Esophagus squamous epithelium (tissue), 4 donors: ENCODE data around the gene AK3.

ENCODE experiments used
- CTCF ChIP-seq, 6 experiments: fragments of 450-650 bp in 4 of 6; fragments of 200-600 bp in 2 of 6; sonication (generic) in 2 of 6; IDR thresholded peaks; one replicate each; pipeline ENCODE4 v1.5.1; 2016 to 2019; ENCODE audit warnings: antibody characterized with exemption in 6 of 6, mild to moderate bottlenecking in 4 of 6, moderate library complexity in 4 of 6
- POLR2A ChIP-seq, 4 donors: fragments of 450-650 bp; IDR thresholded peaks; one replicate each; pipeline ENCODE4 v1.6.1; 2017; ENCODE audit warnings: antibody characterized with exemption in 4 of 4, mild to moderate bottlenecking in 4 of 4, moderate library complexity in 3 of 4

GRCh38 chr9:4700091-4700490 lies 40.9 kb downstream of the AK3 start:
- no peak for TF ChIP-seq CTCF (IDR thresholded peaks at IDR 0.05)
- TF ChIP-seq POLR2A (IDR thresholded peaks at IDR 0.05): no peak
